Rectal smooth muscle tissue (tissue), 1 donor: ENCODE measurements around the gene LAMTOR4.
"Not testable (repeated sequence)": the region's sequence is repeated elsewhere in the genome, so short reads cannot be mapped to it uniquely, and the experiment has no call there.

ENCODE experiments used
- H3K27ac ChIP-seq: one replicate; pipeline ENCODE4 v1.7.0; 2013; ENCODE audit warnings: low read depth, low read length, inconsistent platforms
- H3K27me3 ChIP-seq: one replicate; pipeline ENCODE4 v1.7.0; 2013; ENCODE audit warnings: low read length; ENCODE audit not compliant: control insufficient read depth, insufficient read depth
- H3K36me3 ChIP-seq: one replicate; pipeline ENCODE4 v1.7.0; 2013; ENCODE audit warnings: low read length; ENCODE audit not compliant: control insufficient read depth, insufficient read depth
- H3K4me1 ChIP-seq: one replicate; pipeline ENCODE4 v1.7.0; 2013; ENCODE audit warnings: low read length; ENCODE audit not compliant: control insufficient read depth, insufficient read depth
- H3K4me3 ChIP-seq: one replicate; pipeline ENCODE4 v1.7.0; 2013; ENCODE audit warnings: low read length
- H3K9ac ChIP-seq: one replicate; pipeline ENCODE4 v1.7.0; 2013; ENCODE audit warnings: low read length

Gene LAMTOR4

DNA sequence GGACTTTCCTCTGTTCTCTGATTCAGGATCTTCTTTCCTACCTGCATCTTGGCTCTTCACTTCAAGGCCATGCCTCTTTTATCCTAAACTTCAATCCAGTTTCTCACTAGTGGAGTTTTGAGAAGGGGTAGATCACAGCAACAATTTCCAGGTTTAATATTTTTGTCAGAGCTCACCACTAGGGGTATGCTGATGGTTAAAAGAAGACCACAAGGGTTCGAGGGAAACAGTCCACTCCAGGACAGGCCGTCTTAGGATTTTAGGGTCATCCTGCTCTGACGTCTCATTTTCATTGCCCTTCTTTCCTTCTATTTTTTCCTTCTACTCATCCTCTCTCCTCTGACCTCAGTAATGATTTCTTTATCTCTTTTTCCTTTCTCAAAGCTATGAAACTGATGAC, 40.3 kb downstream of the LAMTOR4 start:
- H3K4me1 ChIP-seq, result no peaks in the 10 kb centered on the region
- no peak overlapping the region for H3K27ac ChIP-seq
- H3K36me3 ChIP-seq, result no peaks in the 10 kb centered on the region
- H3K9ac ChIP-seq, result no peak overlapping the region
- no peak overlapping the region for H3K4me3 ChIP-seq
- no peaks in the 10 kb centered on the region for H3K27me3 ChIP-seq

DNA sequence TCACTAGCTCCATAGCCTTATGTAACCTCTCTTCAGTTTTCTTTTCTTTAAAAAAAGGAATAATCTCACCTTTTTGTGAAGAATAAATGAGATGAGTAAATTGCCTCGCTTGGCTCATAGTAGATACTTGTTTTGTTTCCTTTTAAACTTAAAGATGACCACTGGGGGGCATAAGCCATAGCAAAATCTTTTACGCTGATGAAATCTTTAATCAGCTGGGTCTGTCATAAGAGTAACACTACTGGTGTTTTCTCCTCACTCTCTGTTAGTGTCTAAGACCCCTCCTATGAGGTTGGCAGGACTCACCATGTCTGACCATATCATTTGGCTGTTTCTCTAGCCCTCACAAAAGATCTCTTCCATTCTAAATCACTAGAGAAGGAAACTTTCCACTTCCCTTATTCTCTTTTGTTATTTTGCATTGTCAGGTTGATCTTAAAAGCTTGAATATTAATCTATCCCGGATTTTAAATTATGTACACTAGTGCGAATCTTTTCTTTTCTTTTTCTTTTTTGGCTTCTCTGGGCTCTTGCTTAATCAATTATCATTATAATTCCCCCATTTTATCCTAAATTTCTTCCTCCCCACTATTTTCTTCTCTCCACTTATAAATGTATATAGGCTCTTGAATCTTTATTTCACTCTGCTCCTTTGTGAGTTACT, 41.5 kb downstream of the LAMTOR4 start:
- H3K4me3 ChIP-seq, result no peak overlapping the region
- no peaks in the 10 kb centered on the region for H3K36me3 ChIP-seq
- no peaks in the 10 kb centered on the region for H3K27me3 ChIP-seq
- no peaks in the 10 kb centered on the region for H3K4me1 ChIP-seq
- H3K9ac ChIP-seq, result no peak overlapping the region
- H3K27ac ChIP-seq, result no peak overlapping the region

DNA sequence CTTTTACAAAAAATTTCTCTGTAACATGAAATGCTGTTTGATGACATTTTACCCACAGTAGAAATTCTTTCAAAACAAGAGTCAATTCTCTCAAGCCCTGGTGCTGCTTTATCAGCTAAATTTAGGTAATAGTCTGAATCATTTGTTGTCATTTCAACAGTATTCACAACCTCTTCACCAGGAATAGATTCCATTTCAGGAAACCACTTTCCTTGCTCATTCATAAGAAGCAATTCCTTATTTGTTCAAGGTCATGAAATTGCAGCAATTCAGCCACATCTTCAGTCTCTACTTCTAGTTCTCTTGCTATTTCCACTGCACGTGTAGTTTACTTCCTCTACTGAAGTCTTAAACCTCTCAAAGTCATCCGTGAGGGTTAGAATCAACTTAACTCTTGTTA, 43.1 kb downstream of the LAMTOR4 start:
- no peak overlapping the region for H3K9ac ChIP-seq
- no peaks in the 10 kb centered on the region for H3K36me3 ChIP-seq
- no peak overlapping the region for H3K4me3 ChIP-seq
- no peaks in the 10 kb centered on the region for H3K27me3 ChIP-seq
- H3K4me1 ChIP-seq, result no peaks in the 10 kb centered on the region
- no peak overlapping the region for H3K27ac ChIP-seq

DNA sequence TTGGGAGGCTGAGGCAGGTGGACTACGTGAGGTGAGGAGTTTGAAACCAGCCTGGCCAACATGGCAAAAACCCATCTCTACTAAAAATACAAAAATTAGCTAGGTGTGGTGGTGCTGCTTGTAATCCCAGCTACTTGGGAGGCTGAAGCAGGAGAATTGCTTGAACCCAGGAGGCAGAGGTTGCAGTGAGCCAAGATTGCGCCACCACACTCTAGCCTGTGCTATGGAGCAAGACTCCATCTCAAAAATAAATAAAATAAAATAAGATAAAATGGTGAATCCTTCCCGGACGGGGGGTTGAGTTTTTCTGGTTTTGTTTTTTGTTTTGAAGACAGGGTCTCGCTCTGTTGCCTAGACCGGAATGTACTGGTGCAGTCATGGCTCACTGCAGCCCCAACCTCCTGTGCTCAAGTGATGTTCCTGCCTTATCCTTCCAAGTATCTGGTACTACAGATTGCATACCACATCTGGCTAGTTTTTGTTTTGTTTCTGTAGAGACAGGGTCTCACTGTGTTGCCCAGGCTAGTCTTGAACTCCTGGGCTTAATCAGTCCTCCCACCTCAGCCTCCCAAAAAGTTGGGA, 43.7 kb downstream of the LAMTOR4 start:
- H3K4me3 ChIP-seq, H3K27me3 ChIP-seq, H3K36me3 ChIP-seq, H3K4me1 ChIP-seq, H3K27ac ChIP-seq, H3K9ac ChIP-seq: not testable (repeated sequence)

DNA sequence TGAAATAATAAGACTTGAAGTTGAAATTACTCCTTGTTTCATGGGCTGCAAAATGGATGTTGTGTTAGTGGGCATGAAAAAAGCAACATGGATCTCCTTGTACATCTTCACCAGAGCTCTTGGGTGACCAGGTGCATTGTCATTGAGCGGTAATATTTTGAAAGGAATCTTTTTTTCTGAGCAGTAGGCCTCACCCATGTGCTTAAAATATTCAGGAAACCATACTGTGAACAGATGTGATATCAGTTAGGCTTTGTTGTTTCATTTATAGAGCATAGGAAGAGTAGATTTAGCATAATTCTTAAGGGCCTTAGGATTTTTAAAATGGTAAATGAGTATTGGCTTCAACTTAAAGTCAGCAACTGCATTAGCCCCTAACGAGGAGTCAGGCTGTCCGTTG, 44.3 kb downstream of the LAMTOR4 start:
- H3K4me3 ChIP-seq, result no peak overlapping the region
- H3K9ac ChIP-seq, result no peak overlapping the region
- no peaks in the 10 kb centered on the region for H3K4me1 ChIP-seq
- H3K36me3 ChIP-seq, result no peaks in the 10 kb centered on the region
- H3K27ac ChIP-seq, result no peak overlapping the region
- H3K27me3 ChIP-seq, result no peaks in the 10 kb centered on the region

DNA sequence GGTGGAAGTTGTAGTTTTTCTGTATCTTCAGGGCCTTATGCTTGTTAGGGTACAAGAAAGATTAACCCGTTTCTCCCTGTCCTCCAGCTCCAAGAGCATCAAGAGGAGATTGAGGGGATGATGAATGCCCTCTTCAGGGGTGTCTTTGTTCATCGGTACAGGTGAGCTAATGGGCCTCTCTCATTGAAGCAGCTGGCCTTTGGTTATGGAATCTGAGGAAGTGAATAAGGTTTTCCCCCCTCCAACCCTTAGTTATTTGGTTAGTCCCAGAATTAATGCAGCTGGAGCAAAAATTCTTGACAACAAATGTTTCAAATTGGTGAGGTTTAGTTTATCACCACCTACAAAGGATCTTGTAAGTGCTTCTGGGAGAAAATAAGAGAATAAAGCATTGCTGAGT, 46.5 kb downstream of the LAMTOR4 start:
- Histone ChIP-seq H3K36me3 (no peaks in the 10 kb centered on the region), H3K27me3 (no peaks in the 10 kb centered on the region), H3K9ac (no peak overlapping the region), H3K27ac (no peak overlapping the region), H3K4me3 (no peak overlapping the region), H3K4me1 (no peaks in the 10 kb centered on the region)

DNA sequence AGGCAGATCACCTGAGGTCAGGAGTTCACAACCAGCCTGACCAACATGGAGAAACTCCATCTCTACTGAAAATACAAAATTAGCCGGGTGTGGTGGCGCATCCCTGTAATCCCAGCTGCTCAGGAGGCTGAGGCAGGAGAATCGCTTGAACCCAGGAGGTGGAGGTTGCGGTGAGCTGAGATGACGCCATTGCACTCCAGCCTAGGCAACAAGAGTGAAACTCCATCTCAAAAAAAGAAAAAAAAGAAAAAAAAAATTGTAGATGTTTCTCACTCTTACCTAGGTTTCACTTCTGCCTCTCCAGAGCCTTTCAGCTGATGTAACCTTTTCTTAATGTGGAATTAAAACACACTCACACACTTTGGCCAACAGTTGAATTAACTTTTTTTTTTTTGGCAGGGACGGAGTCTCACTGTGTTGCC, 47.2 kb downstream of the LAMTOR4 start:
- not testable (repeated sequence) for H3K27me3 ChIP-seq, H3K4me1 ChIP-seq, H3K4me3 ChIP-seq, H3K9ac ChIP-seq, H3K36me3 ChIP-seq, H3K27ac ChIP-seq

DNA sequence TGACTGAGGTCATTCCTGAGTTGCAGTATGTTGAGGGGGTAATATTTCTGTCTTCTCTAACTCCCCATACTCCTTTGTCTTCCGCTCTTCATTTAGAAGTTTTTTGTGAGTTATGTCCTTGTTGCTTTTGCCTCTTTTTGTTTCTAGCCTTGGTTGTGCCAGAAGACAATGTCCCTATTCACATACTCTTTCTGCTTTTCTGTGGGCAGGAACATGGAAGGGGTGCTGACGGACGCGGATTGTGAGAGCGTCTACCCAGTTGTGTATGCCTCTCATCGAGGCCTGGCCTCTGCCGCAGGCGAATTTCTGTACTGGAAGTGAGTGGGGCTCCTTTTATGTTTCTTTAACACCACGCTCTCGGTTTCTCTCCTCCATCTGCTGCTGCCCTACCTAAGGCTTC, 49.5 kb downstream of the LAMTOR4 start:
- Histone ChIP-seq H3K4me3 (no peak overlapping the region), H3K4me1 (no peaks in the 10 kb centered on the region), H3K9ac (no peak overlapping the region), H3K27me3 (no peaks in the 10 kb centered on the region), H3K27ac (no peak overlapping the region), H3K36me3 (no peaks in the 10 kb centered on the region)

DNA sequence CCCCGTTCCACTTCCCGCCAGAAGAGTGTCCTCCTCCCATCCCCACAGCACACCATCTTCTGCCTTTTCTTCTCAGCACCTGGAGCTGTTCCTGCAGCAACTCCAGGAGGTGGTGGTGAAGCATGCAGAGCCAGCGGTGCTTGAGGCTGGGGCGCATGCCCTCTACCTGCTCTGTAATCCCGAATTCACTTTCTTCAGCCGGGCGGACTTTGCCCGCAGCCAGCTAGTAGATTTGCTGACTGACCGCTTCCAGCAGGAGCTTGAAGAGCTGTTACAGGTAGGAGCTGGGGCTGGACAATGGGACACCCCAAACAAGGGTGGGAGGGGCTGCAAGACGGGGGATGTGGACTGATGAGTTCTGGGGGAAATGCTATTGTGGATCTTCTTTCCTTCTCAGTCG, 52.0 kb downstream of the LAMTOR4 start:
- no peak overlapping the region for H3K4me3 ChIP-seq
- H3K9ac ChIP-seq, result no peak overlapping the region
- H3K27ac ChIP-seq, result no peak overlapping the region
- H3K27me3 ChIP-seq, result no peaks in the 10 kb centered on the region
- no peaks in the 10 kb centered on the region for H3K36me3 ChIP-seq
- H3K4me1 ChIP-seq, result no peaks in the 10 kb centered on the region
